HG03520 (cell line): ENCODE measurements around the gene SETBP1.

Experiments used
- ATAC-seq: cut with Tn5 transposase; IDR thresholded peaks from one replicate; pipeline ENCODE4 v1.9.1; 2021; ENCODE audit warnings: mild to moderate bottlenecking, moderate library complexity; ENCODE audit not compliant: unreplicated experiment

SETBP1 gene

DNA sequence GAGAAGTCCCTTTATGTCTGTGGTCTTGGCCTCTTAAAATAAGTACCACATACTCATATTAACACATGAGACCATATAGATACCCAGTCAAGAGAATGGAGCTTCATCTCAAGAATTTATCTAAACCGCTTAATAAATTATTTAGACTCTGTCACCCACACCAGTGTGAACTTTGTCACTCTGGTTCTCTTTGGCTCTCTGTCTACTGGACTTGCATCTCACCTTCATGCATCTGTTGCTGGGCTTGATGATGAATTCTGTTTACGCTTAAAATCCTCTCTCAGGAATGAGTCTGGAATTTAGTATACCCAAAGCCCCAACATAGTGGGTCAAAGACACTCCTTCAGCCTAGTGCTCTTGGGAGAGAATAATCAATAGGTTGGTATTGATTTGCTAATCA, 73.9 kb downstream of the SETBP1 start:
- no peak for ATAC-seq

DNA sequence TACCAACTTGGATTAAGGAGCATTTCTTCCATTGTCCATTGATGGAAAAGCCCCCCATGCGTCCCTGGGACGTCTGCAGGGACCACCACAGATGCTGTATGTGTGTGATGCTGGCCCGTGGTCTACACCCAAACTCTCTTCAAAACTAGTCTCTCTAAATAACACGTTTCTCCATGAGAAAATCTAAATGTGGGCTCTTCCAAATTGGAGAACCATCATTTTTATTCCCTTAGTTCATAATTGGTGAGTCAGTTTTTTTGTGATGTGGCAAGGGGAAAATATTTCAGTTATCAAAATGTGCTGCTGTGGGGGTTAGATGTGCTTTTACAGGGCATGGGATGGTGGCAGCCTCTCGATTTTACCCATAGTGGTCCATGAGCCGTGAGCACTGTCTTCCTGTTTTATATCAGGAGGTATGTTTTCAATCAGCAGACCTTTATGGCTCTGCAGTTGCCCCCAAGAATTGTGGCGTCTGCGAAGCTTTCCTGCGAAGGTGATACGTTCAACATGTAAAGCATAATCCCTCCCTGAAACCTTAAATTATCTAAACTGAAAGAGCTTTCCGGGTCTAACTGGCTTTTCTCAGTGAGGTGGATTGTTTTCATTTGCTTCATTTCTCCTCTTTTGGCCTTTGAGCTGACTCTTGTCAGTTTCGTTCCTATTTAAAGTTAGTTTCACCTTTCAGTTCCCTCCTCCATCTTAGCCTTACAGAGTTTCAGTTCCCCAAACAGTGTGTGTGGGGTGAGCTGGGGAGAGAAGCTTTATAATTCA, 78.4 kb downstream of the SETBP1 start:
- ATAC-seq, result peak; percentile 94

DNA sequence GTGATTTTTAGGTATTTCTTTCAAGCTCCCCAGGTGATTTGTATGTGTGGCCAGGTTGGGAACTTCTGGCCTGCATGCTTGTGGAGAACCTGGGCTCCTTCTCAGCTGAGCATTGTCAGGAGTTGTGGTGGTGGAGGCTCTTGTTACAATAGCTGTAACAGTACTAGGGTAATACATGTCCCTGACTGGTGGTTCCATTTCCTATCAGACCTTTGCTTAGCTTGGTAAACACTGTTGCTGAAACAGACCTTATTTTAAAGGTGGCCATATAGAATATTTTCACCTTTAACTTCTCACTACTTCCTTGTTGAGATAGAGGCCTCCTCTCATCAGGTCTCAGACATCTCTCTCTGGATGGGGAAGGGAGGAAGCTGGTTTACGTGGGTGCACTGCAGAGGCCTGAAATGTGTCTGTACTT, 79.2 kb downstream of the SETBP1 start:
- peak; percentile 52 for ATAC-seq

DNA sequence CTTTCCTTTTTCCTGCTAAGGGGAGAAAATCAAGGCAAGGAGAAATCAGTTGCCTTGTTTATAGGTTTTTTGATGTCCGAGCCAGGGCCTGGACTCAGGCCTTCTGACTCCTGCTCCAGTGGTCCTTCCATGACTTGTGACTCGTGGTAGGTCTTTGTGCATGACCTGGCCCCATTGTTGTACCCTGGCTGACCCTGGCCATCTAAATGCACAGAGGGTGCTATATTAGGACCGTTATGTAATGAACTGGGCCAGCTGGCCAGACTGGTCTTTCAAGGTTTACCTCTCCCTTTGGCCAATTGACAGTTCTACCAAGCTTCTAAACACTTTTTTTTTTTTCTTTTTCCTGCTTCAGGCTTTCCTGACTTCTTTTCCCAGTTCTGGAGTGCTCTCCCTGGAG, 81.1 kb downstream of the SETBP1 start:
- no peak for ATAC-seq

DNA sequence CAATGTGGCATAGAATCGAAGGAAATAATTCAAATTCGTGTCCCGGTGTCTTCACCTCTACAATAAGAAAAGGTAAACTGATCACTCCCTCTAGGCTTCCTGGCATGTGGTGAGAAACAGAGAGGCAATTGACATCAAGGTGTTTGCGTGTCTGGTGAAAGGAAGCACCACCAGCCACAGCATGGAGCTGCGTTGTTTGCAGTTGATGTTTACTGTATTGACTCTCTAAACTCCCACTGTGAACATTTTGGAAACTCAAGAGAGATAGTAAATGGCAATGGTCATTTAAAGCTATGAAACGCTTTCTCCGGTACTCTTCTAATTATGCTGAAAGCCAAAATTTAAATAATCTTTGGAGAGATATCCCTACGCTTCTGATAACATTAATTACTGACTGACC, 82.6 kb downstream of the SETBP1 start:
- ATAC-seq, result no peak

DNA sequence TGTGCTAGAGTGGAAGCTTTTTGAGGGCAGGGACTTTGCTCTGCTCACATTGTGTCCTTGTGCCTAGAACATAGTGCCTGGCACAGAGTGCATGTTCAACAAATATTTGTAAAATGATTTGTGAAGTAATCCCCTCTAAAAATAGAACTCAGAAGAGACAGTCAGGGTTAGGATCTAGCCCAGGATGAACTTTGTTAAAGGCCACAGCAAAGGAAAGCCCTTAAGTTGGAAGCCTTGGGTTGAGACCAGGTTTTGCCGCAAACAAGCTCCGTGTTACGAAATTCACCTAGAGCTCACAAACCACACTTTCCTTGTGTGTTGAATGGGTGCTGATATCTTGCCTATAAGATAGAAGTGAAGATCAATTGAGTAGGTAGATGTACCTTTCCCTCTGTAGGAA, 84.2 kb downstream of the SETBP1 start:
- ATAC-seq, result no peak

DNA sequence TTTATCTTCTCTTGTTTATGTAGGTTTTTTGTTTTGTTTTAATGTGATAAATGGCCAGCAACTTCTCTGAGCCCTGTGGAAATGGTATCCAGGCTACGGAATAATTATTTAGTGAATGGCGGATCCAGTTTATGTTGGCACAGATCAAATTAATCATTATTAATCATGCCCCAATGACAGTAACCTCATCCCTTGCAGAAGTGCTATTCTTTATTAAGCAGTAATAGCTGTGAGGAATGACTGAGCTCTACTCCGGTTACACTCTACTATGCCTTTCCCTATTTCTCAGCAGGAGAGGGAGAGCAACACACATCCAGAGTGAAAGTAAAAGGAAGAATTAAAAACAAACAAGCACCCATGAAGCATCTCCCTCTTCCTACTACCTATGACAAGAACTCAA, 84.8 kb downstream of the SETBP1 start:
- ATAC-seq, result no peak

DNA sequence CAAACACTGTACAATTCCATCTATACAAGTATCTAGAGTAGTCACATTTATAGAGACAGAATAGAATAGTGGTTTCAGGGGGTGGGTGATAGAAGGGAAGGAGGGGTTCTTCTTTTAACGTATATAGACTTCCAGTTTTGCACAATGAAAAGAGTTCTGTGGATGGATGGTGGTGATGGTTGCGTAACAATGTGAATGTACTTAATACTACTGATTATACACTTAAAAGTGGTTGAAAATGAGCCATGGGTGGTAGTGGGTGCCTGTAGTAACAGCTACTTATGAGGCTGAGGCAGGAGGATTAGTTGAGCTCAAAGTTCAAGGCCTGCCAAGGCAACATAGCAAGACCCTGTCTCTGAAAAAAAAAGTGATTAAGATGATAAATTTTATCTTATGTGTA, 85.8 kb downstream of the SETBP1 start:
- ATAC-seq, result no peak

DNA sequence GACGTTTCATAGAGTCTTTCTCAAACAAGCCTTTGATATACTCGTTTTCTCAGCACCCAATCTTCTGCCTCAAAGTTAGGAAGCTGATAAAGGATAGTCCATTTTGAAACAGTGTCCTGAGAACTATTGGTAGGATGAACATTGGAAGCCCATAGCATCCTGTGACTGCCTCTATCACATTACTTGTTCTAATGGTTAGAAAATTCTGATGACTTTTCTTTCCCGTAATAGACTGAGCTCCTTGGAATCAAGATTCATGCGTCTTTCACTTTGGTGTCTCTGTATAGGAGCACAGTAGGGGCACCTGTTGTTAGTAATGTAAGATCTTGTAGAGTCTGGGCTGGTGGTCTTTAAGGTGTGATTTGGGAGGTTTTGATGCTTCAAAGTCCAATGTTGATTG, 87.1 kb downstream of the SETBP1 start:
- no peak for ATAC-seq

DNA sequence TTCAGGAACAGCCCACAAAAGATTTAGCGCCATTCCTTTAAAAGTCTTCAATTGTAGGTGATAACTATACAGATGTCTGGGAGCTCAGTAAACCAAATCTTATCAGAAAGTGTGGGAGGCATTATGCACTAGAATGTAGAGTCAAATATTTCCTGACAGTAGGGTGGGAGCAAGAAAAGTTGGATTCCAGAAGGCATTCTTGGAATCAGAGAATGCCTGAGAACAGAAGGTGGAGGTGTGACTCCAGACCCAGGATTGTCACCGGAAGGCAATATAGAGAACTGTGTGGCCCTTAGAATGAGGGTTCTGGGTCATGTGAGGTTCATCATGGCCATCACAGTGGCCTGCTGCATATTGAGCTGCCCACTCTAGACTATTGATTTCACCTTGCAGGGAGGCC, 90.0 kb downstream of the SETBP1 start:
- ATAC-seq, result no peak

DNA sequence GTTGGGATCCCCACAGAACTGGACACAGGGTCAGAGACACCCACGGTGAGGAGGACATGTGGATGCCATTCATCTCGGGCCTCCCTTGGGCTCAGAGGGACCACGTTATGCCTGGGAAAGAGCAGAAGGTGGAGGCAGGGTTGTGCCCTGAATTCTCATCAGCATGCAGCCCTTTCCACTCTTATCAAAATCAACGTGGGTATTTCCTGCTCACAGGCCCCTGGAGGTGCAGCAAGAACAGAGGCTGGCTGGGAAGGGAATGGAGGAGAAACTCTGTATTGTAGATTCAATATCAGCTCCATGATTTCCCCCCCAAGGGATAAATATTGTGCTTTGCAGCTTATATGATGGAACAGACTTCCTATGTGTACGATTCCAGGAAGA, 90.9 kb downstream of the SETBP1 start:
- ATAC-seq, result no peak

DNA sequence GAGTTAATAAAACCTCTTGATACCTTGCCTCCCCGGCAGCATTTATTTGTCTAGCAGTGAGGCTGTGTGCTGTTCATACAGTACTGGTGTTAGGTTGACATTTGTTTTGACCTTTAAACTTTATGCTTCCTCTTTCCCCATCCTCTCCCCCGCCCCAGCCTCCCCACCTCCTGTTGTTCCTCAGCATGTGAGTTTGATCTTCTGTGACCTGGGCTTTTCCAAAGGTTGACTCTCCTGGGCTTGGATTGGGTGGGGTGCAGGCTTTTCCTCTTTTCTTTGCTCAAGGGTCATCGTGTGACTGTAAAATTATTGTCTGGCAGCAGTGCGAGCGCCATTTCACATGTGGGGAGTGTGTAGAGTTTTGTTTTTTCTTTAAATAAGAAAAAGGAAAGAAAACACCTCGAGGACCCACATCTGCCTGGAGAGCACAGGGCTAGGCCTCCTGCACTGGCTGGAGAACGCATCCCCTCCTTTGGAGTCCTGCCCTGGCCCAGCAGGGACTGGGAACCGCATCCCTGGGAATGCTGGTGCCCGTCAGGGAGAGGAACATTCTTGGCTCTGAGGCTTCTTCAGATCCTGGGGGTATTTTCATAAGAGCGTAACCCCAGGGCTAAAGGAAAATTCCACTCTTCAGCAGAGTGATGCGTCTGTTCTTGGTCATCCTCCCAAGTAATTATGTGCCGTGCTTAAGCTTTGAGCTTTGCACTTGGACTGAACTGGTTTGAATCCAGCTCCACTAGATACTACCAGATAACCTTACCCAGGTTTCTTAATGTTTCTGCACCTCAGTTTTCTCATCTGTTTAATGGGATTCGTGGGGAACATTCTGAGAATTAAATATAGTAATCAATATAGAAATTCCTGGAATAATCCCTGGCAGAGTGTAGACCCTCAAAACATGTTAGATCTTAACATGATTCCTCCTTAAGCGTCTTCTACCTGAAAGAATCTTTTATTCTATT, 91.5 kb downstream of the SETBP1 start:
- ATAC-seq, result no peak

DNA sequence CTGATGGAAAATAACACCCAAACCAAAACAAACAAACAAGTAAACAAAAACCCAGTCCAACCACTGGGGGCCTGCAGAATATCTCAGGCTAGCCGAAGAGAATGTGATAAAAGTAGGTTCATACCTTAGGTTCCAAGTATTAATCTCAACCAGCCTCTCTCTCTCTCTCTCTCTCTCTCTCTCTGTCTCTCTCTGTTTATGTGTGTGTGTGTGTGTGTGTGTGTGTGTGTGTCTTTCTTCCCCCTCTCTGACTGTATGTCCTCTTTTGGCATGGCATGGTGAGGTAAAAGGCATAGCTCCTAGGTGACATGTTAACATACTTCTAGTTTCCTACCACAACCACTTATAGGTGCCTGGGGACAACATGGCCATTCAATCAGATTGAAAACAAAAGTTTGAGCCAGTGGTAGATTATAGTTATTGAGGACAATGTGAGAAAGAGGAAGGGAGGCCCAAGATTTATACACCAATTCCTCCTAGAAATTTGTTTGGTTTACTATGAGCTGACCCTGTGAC, 93.0 kb downstream of the SETBP1 start:
- no peak for ATAC-seq

DNA sequence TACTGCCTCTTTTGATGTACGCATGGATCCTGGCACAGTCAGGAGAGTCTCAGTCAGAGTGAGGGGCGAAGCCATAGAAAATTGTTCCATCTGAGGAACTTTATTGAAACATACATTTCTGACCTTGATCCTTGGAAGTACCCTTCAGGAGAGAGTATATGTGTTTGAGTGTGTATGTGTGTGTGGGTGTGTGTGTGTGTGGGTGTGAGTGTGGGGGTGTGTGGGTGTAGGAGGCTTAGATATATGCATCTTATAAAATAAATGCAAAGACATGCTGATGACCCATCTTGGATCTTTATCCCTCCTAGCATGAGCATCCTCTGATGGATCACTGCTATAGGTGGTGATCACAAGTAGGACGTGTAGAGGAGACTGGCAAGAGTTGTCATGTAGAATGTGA, 93.5 kb downstream of the SETBP1 start:
- no peak for ATAC-seq

DNA sequence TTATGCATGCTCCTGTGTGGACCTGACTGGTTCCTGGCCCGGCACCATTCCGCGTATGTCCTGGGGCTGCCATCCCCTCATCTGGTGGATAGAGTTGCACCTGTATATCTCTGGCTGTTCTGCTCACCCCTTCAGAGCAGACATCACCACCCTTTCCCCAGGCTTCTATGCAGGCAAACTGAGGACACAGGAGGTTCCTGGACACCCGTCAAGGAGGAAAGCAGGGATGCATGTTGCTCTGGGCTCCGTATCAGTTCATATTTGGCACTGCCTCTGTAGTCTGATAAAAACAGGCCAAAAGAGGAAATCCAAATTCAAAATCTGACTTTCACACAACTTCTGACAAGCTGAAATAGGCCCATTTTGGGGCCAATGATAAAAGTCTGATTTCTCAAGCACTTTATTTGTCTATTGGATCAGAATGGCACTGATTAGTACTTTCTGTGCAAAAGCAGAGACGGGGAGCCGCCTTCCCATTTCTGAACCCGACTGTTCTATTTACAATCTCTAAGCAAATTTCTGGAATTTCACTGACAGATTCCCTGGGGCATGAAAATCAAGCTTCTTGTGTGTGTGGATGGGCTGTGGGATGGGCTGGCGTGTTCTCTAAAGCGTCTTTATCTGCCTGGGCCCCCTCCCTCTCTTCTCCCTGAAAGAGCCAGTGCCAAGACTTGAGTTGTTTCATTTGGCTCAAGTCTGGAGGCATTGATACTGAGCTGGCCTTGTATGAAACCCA, 96.9 kb downstream of the SETBP1 start:
- ATAC-seq, result no peak

DNA sequence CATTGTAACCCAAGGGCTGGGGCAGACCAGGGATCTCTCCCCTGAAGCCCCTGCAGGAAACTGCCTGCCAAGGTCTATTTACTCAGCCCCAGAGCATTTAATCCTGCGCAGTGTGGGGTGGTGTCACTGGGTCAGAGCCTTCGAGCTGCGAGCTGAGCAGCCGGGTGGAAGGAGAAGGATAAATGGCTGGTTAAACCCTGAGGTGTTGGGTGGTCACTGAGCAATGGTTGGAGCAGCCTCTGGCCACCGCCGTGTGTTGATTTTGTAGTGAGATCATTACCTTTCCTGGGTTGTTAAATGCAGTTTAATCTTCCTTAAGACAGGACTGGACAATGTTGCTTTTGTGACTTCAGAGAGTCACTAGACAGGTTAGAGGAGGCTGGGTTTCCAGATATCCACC, 98.1 kb downstream of the SETBP1 start:
- ATAC-seq, result no peak

DNA sequence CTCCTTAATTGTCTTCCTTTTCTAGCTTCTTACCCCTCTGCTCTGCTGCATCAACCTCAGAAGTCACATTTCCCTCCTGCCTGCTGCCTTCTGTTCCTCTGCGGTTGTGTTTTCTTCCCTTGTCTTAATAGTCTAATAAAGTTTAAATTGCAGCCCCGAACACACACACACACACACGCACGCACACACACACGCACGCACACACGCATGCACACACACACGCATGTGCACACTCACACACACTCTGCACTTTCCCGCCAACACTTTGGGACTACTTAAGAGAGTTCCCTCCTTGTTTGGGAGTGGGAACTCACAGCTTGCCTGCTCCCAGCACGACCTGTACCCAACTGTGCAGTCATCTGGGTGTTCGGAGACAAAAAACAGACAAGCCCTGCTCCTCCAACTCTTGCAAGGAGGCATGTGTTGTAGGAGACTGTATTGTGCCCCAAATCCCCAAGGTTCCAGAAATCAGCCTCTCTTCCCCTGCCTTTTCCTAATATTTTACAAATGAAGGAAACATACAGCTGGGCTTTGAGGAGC, 99.1 kb downstream of the SETBP1 start:
- no peak for ATAC-seq

DNA sequence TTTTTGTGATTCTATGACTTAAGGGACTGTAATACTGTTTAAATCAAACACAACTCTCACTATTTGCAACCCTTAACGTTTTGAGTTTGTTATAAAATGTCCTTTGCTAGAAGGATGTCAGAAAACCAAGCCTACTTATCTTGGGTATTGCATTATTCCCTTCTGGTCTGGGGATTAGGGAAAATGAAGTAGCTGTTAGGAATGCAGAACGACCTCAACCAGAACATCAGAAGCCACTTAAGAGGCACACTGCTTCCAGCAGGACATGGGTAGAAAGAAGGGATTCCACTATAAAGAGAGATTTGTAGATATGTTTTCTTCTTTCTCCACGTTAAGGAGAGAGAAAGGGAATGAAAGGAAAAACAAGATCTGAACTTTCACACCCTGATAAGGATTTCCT, 101.2 kb downstream of the SETBP1 start:
- ATAC-seq, result no peak

DNA sequence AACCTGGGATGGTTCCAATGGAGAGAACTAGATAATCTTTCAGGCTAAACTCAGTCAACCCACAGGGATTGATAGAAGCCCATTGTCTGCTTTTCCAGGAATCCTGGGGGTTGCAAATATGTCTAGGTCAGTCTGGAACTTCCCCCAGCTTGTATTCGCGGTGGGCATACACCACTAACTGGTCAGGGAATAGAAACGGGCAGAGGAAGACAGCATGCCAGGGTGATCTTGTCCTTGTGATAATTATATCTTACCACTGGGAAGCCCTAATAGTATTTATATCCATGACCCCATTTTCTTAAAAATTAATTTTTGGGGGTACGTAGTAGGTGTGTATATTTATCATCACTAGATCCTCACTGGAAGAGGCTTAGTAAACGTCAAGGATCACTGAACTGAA, 101.9 kb downstream of the SETBP1 start:
- no peak for ATAC-seq

DNA sequence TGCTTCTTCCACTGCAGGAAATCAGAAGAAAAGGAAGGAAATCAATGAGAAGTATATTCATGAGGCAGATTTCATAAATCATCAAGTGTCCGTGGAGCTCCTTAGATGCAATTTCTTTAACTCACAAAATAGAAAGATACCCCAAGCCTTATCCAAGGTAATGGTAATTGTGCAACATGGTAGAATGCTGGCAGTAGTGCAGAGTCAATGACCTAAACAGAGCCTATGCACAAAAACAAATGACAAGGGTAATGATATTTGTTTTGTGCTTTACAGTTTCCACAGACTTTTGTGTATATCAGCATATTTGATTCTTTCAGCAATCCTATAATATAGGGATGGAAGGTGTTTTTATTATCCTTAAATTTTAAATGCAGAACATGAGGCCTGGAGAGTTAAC, 102.7 kb downstream of the SETBP1 start:
- no peak for ATAC-seq

DNA sequence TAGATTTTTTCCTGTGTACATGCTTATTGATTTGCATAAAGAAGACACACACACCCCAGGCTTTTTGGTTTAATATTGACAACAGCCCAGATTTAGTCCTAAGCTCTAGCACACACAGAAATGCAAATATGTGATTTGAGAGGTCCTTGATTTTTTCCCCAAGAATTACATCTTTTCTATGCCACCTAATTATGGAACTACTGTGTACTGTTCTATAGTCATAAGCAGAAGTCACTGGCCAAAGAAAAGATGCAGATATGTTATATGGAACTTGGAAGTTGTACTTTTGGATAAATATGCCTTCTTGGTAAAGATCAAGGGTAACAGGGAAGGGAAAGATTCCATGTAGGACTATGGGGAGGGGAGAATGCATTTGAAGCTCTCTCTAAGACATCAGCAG, 105.6 kb downstream of the SETBP1 start:
- peak; percentile 31 for ATAC-seq
